Central memory CD8-positive, alpha-beta T cell (primary cell): Measurements from ENCODE around the gene KRTAP10-2.
"Not testable (repeated sequence)": the region's sequence is repeated elsewhere in the genome, so short reads cannot be mapped to it uniquely, and the experiment has no call there.

Experiments used
- ATAC-seq: fragments of 150-1000 bp; cut with Tn5 transposase; replicated peaks from 2 replicates; pipeline ENCODE4 v1.10.0; 2022; ENCODE audit warnings: mild to moderate bottlenecking, moderate FRiP score, moderate number of reproducible peaks; ENCODE audit not compliant: poor library complexity, severe bottlenecking; ENCODE audit errors: extremely low read depth
- DNase-seq, 2 donors: peaks; one replicate each; pipeline ENCODE4 v3.0.0; 2021; ENCODE audit warnings: low spot score in 2 of 2
- H3K27ac Mint-ChIP-seq: one replicate; pipeline ENCODE4 v1.8.0; 2022; ENCODE audit warnings: low read depth, mild to moderate bottlenecking, moderate library complexity, mixed read lengths
- H3K27me3 Mint-ChIP-seq: one replicate; pipeline ENCODE4 v1.8.0; 2022; ENCODE audit warnings: mixed read lengths
- H3K36me3 Mint-ChIP-seq: one replicate; pipeline ENCODE4 v1.8.0; 2022; ENCODE audit warnings: mild to moderate bottlenecking, moderate library complexity, mixed read lengths; ENCODE audit not compliant: insufficient read depth
- H3K4me1 Mint-ChIP-seq: one replicate; pipeline ENCODE4 v1.8.0; 2022; ENCODE audit warnings: mixed read lengths
- H3K4me3 Mint-ChIP-seq: one replicate; pipeline ENCODE4 v1.8.0; 2022; ENCODE audit warnings: mild to moderate bottlenecking, moderate library complexity, mixed read lengths
- H3K9me3 Mint-ChIP-seq: one replicate; pipeline ENCODE4 v1.8.0; 2022; ENCODE audit warnings: mixed read lengths

Gene KRTAP10-2

GRCh38 chr21:44551340-44551961 lies at the start of gene KRTAP10-2:
Gene KRTAP10-2, minus strand, starts transcription at chr21:44551505. Its CDS starts 47 bp downstream, at chr21:44551458.
- H3K4me3 Mint-ChIP-seq: no peak within 1 kb of the TSS
- ATAC-seq: no peak
- no peak for DNase-seq
- H3K27ac Mint-ChIP-seq: peak within 1 kb of the TSS; percentile 57
- H3K4me1 Mint-ChIP-seq: peaks cover 33% of the 10 kb centered on the region
- H3K27me3 Mint-ChIP-seq: no peaks in the 10 kb centered on the region
- H3K36me3 Mint-ChIP-seq: peaks cover 6% of the 10 kb centered on the region
- H3K9me3 Mint-ChIP-seq: peaks cover 20% of the 10 kb centered on the region

GRCh38 chr21:44601091-44601490 lies 49.8 kb upstream of the KRTAP10-2 start:
- H3K4me1 Mint-ChIP-seq, H3K36me3 Mint-ChIP-seq, ATAC-seq, H3K27ac Mint-ChIP-seq, DNase-seq, H3K4me3 Mint-ChIP-seq, H3K9me3 Mint-ChIP-seq: not testable (repeated sequence)
- peaks cover 26% of the 10 kb centered on the region for H3K27me3 Mint-ChIP-seq

- H3K9me3 Mint-ChIP-seq, H3K4me3 Mint-ChIP-seq, H3K36me3 Mint-ChIP-seq, H3K4me1 Mint-ChIP-seq, DNase-seq, H3K27ac Mint-ChIP-seq, ATAC-seq: not testable (repeated sequence)
- H3K27me3 Mint-ChIP-seq: peaks cover 18% of the 10 kb centered on the region
Observed at GRCh38 chr21:44600118-44600978, 49.0 kb upstream of the KRTAP10-2 start, which contains the start of gene KRTAP10-7. Gene KRTAP10-7, plus strand, starts transcription at chr21:44600597. Its CDS starts 25 bp downstream, at chr21:44600622.

GRCh38 chr21:44599264-44600029 lies 48.1 kb upstream of the KRTAP10-2 start:
- ATAC-seq (no peak), DNase-seq (no peak)
- Mint-ChIP-seq H3K27me3 (peaks cover 17% of the 10 kb centered on the region), H3K4me3 (no peak overlapping the region), H3K9me3 (no peaks in the 10 kb centered on the region), H3K4me1 (peaks cover 6% of the 10 kb centered on the region), H3K36me3 (peaks cover 2% of the 10 kb centered on the region), H3K27ac (no peak overlapping the region)

- peaks cover 6% of the 10 kb centered on the region for H3K4me1 Mint-ChIP-seq
- peak overlapping the region; percentile 84 for H3K27ac Mint-ChIP-seq
- no peak for DNase-seq
- no peak overlapping the region for H3K4me3 Mint-ChIP-seq
- H3K9me3 Mint-ChIP-seq: no peaks in the 10 kb centered on the region
- H3K36me3 Mint-ChIP-seq: peaks cover 4% of the 10 kb centered on the region
- ATAC-seq: no peak
- peaks cover 17% of the 10 kb centered on the region for H3K27me3 Mint-ChIP-seq
Observed at GRCh38 chr21:44598061-44598460, 46.8 kb upstream of the KRTAP10-2 start.

- Mint-ChIP-seq H3K4me3 (no peak overlapping the region), H3K9me3 (no peaks in the 10 kb centered on the region), H3K27me3 (peaks cover 9% of the 10 kb centered on the region), H3K27ac (no peak overlapping the region), H3K36me3 (peaks cover 4% of the 10 kb centered on the region), H3K4me1 (peaks cover 10% of the 10 kb centered on the region)
- ATAC-seq (no peak), DNase-seq (no peak)
Observed at GRCh38 chr21:44596068-44596725, 44.9 kb upstream of the KRTAP10-2 start.

- Mint-ChIP-seq H3K27me3 (peaks cover 7% of the 10 kb centered on the region), H3K4me1 (peaks cover 10% of the 10 kb centered on the region), H3K36me3 (peaks cover 4% of the 10 kb centered on the region), H3K4me3 (no peak overlapping the region), H3K27ac (peak overlapping the region; percentile 8), H3K9me3 (no peaks in the 10 kb centered on the region)
- DNase-seq (no peak), ATAC-seq (no peak)
Observed at GRCh38 chr21:44595524-44595923, 44.2 kb upstream of the KRTAP10-2 start.

GRCh38 chr21:44594406-44594916 lies 43.2 kb upstream of the KRTAP10-2 start:
- ATAC-seq (no peak), DNase-seq (no peak)
- Mint-ChIP-seq H3K9me3 (no peaks in the 10 kb centered on the region), H3K4me3 (no peak overlapping the region), H3K27ac (no peak overlapping the region), H3K27me3 (peaks cover 18% of the 10 kb centered on the region), H3K36me3 (peaks cover 5% of the 10 kb centered on the region), H3K4me1 (peaks cover 10% of the 10 kb centered on the region)

GRCh38 chr21:44593598-44594405 lies 42.5 kb upstream of the KRTAP10-2 start:
- Mint-ChIP-seq H3K36me3 (peaks cover 5% of the 10 kb centered on the region), H3K9me3 (no peaks in the 10 kb centered on the region), H3K27me3 (peaks cover 20% of the 10 kb centered on the region), H3K4me1 (peaks cover 10% of the 10 kb centered on the region), H3K4me3 (no peak overlapping the region), H3K27ac (no peak overlapping the region)
- ATAC-seq (no peak), DNase-seq (no peak)

GRCh38 chr21:44592446-44593311 lies 41.4 kb upstream of the KRTAP10-2 start, which contains the start of gene KRTAP10-6:
Gene KRTAP10-6, minus strand, starts transcription at chr21:44592505. Its CDS starts 21 bp downstream, at chr21:44592484.
- H3K4me3 Mint-ChIP-seq: no peak within 1 kb of the TSS
- no peak within 1 kb of the TSS for H3K27ac Mint-ChIP-seq
- peaks cover 20% of the 10 kb centered on the region for H3K27me3 Mint-ChIP-seq
- H3K36me3 Mint-ChIP-seq: peaks cover 5% of the 10 kb centered on the region
- no peak for ATAC-seq
- DNase-seq: no peak
- H3K9me3 Mint-ChIP-seq: no peaks in the 10 kb centered on the region
- H3K4me1 Mint-ChIP-seq: peaks cover 10% of the 10 kb centered on the region

- H3K36me3 Mint-ChIP-seq, H3K4me3 Mint-ChIP-seq, DNase-seq, H3K9me3 Mint-ChIP-seq, H3K27ac Mint-ChIP-seq, ATAC-seq: not testable (repeated sequence)
- peaks cover 29% of the 10 kb centered on the region for H3K27me3 Mint-ChIP-seq
- peaks cover 10% of the 10 kb centered on the region for H3K4me1 Mint-ChIP-seq
Observed at GRCh38 chr21:44591801-44592130, 40.5 kb upstream of the KRTAP10-2 start.
